ENCODE data around the gene URI1. TPM values are rescaled to one million over a fixed set of nuclear protein-coding genes. Genes with fewer than 3 reads are reported as not detected.

URI1 gene
- total RNA-seq, 6 experiments from 2014 or later = 18.8 to 29.4 (median 22.2) TPM

DNA sequence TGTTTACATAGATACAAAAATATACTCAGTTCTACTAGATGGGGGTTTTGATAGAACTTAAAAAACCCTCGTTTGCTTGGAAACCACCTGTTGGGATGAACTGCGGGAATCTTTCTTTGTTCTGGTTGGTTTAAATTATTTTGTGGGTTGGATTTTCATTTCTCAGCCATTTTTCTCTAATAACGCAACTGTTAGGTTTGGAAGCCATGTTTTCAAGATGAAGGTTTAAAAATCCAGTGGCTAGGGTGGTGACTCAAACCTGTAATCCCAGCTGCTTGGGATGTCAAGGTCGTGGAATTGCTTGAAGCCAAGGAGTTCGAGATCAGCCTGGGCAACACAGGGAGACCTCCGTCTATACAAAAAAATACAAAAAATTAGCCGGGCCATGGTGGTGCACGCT, 1.6 kb downstream of the URI1 start:
- Histone ChIP-seq H3K9me3 (no peaks in the 10 kb centered on the region), H3K27me3 (no peaks in the 10 kb centered on the region), H3K4me1 (peaks cover 0 to 19% (median 3%) of the 10 kb centered on the region in 4 donors), H3K27ac (no peak overlapping the region), H3K4me3 (peak overlapping the region in 1 of 3 donors; percentile 82), H3K36me3 (no peaks in the 10 kb centered on the region)
- DNase-seq = no peak
- 78% methylated on average over 6 of the region's 8 CpGs for WGBS (ENCODE audit: insufficient coverage, low coverage, low lambda C conversion rate, missing lambda C conversion rate)
- TF ChIP-seq, protein P1, sequence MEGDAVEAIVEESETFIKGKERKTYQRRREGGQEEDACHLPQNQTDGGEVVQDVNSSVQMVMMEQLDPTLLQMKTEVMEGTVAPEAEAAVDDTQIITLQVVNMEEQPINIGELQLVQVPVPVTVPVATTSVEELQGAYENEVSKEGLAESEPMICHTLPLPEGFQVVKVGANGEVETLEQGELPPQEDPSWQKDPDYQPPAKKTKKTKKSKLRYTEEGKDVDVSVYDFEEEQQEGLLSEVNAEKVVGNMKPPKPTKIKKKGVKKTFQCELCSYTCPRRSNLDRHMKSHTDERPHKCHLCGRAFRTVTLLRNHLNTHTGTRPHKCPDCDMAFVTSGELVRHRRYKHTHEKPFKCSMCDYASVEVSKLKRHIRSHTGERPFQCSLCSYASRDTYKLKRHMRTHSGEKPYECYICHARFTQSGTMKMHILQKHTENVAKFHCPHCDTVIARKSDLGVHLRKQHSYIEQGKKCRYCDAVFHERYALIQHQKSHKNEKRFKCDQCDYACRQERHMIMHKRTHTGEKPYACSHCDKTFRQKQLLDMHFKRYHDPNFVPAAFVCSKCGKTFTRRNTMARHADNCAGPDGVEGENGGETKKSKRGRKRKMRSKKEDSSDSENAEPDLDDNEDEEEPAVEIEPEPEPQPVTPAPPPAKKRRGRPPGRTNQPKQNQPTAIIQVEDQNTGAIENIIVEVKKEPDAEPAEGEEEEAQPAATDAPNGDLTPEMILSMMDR (IDR thresholded peaks at IDR 0.05) = no peak
- TF ChIP-seq POLR2A (IDR thresholded peaks at IDR 0.05) = no peak
- intact Hi-C loops (cut with DNase I) = no loop called here
- ATAC-seq = no peak

DNA sequence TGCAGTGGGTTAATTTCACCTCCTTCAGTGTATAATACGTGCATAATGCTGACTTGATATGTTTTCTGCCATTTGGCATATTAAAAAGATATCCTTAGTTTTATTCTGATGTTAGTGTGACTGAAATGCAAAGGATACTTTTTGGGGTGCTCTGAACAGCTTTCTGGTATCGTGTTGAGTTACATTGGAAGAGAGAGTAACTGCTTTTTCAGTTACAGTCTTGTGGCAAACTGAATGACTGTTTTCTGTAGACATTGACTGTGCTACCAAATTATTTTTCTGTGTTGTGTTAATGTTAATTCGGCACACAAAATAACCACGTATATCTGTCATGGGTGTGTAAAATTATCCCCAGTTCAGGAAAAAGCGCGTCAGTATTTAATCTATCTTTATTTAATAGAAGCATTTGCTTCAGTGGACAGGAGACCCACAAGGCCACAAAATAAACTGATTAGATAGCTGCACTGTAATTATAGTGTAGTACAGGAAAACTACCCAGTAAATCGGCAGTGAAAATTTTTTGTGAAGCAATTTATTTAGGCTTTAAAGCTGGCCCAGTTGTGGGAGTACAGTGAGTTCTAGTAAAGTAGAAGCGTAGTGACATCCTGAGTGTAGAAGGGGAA, 2.5 kb downstream of the URI1 start:
- TF ChIP-seq POLR2A (IDR thresholded peaks at IDR 0.05) = no peak
- TF ChIP-seq, protein P1 (IDR thresholded peaks at IDR 0.05) = no peak

GRCh38 chr19:29945017-29945416, 3.0 kb downstream of the URI1 start:
- ATAC-seq = no peak
- intact Hi-C loops (cut with DNase I) = no loop called here
- Histone ChIP-seq H3K4me3 (no peak overlapping the region), H3K27me3 (no peaks in the 10 kb centered on the region), H3K27ac (no peak overlapping the region), H3K9me3 (no peaks in the 10 kb centered on the region), H3K36me3 (no peaks in the 10 kb centered on the region), H3K4me1 (peaks cover 0 to 19% (median 3%) of the 10 kb centered on the region in 4 donors)
- DNase-seq = no peak
- no peak for TF ChIP-seq POLR2A (IDR thresholded peaks at IDR 0.05)
- TF ChIP-seq, protein P1 (IDR thresholded peaks at IDR 0.05) = no peak
- 80% methylated on average over 1 of the region's 1 CpG for WGBS (ENCODE audit: insufficient coverage, low coverage, low lambda C conversion rate, missing lambda C conversion rate)

More for the DNA sequence above, 2.5 kb downstream of the URI1 start:
- WGBS (ENCODE audit: insufficient coverage, low coverage, low lambda C conversion rate, missing lambda C conversion rate) = 57% methylated on average over 8 of the region's 8 CpGs
- Histone ChIP-seq H3K36me3 (no peaks in the 10 kb centered on the region), H3K9me3 (no peaks in the 10 kb centered on the region), H3K4me1 (peaks cover 0 to 19% (median 3%) of the 10 kb centered on the region in 4 donors), H3K27ac (no peak overlapping the region), H3K27me3 (no peaks in the 10 kb centered on the region), H3K4me3 (no peak overlapping the region)
- DNase-seq (no peak), ATAC-seq (no peak)
- intact Hi-C loops (cut with DNase I) = no loop called here

GRCh38 chr19:29945433-29945832, 3.4 kb downstream of the URI1 start:
- Histone ChIP-seq H3K27me3 (no peaks in the 10 kb centered on the region), H3K9me3 (no peaks in the 10 kb centered on the region), H3K36me3 (no peaks in the 10 kb centered on the region), H3K27ac (no peak overlapping the region), H3K4me1 (peaks cover 0 to 19% (median 3%) of the 10 kb centered on the region in 4 donors), H3K4me3 (no peak overlapping the region)
- DNase-seq (no peak), ATAC-seq (no peak)
- intact Hi-C loops (cut with DNase I) = no loop called here
- TF ChIP-seq POLR2A (IDR thresholded peaks at IDR 0.05) = no peak
- TF ChIP-seq, protein P1 (IDR thresholded peaks at IDR 0.05) = no peak
- WGBS (ENCODE audit: insufficient coverage, low coverage, low lambda C conversion rate, missing lambda C conversion rate) = 41% methylated on average over 4 of the region's 4 CpGs
